ENCODE data around the gene RDH13.
"Not testable (repeated sequence)": the region's sequence is repeated elsewhere in the genome, so short reads cannot be mapped to it uniquely, and the experiment has no call there.

Gene RDH13

DNA sequence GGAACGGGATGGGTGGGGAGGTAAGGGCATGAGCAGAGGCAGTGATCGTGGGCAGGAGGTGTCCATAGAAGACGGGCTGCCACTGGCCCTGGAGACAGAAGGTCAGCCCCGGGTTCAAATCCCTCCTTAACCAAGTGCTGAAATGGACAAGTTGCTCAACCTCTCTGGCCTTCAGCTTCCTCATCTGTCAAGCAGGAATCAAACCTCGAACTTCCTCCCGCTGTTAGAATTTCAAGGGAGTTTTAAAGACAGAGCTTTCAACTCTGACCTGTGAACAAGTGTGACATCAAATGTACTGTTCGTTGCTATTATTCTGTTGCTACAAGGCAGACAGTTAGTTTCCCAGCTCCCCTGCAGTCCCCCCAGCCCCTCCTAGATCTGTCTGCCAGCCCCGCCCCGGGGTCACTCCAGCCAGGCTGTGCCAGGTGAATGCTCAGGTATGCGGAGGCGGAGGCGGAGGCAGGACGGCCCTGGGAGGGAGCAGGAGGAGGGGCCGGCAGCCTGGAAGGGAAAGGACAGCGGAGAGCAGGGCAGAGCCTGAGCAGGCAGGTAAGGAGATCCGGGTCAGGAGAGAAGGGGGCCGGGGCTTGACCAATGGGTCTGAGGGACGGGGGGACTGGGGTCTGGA is 12.5 kb upstream of the RDH13 start, which contains the start of gene EPS8L1:
TSS of gene EPS8L1 (plus strand) at position 499 of the 628 bp plus-strand sequence. CDS start 576 bp downstream, outside the sequence.
- no peak for DNase-seq

DNA sequence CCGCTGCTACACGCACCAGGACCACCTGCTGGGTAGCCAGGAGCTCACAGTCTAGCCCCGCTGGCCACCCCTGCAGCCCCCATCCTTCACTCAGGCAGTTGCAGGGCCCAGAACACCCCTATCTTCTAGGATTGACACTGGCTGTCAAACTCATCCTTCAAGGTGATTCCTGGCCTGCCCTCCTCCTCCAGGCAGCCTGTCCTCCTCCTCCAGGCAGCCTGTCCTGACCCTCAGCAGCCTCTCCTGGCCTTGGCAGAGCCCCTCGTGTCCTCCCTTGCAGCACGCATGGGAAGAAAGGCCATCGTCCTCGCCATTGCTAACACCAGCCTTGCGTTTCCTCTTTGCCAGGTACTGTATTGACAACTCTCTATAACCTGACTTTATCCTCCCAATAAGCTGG is 9.0 kb upstream of the RDH13 start:
- no peak for DNase-seq

DNA sequence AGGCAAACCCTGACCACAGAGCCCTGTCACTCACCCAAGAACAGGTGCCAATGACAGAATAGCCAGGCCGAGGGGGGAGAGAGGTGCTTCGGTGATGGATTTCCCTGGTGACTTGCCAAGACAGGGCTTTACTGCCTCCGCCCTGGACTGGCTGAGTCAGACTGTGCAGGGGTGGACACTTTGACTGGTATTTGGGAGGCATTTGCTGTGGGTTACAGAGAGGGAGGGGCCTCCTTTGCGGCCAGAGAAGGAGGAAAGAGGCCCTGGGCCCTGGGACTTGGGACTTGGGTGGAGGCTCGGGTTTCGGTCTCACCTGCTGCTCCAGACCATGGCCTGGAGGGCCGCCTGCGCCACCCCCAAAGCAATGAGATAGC is 8.2 kb upstream of the RDH13 start:
- no peak for DNase-seq

DNA sequence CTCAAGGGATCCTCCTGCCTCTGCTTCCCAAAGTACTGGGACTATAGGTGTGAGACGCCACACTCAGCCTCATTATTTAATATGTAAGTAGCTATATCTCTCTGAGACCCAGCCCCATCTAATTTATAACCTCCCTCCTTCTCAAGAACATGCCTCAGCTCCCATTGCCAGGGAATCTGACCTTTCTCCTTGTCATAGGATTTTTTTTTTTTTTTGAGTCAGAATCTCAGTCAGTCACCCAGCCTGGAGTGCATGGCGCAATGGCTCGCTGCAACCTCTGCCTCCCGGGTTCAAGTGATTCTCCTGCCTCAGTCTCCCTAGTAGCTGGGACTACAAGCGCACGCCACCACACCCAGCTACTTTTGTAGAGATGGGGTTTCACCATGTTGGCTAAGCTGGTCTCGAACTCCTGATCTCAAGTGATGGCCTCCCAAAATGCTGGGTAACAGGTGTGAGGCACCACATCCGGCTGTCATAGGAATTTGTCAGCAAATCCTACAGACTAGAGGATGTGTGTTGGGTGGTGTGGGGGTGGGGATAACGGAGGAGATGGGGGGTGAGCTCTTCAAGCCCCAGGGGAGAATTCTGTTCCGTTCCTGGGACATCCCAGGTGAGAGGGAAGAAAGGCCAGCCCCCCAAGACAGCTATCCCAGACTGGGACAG is 7.6 kb upstream of the RDH13 start:
- no peak for DNase-seq

DNA sequence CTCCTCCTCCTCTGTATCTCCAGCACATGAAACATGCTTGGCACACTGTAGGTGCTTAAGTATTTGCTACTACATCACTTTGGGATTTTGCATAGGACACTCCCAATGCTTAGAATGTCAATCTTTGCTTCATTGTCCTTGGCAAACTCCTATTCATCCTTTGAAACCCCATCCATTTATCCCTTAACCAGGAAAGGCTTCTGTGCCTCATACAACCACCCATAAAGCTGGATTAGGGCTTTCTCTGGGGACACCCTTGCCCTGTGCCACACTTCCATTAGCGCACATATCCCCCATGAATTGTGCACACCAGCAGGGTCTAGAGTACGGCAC is 6.9 kb upstream of the RDH13 start:
- DNase-seq = no peak

DNA sequence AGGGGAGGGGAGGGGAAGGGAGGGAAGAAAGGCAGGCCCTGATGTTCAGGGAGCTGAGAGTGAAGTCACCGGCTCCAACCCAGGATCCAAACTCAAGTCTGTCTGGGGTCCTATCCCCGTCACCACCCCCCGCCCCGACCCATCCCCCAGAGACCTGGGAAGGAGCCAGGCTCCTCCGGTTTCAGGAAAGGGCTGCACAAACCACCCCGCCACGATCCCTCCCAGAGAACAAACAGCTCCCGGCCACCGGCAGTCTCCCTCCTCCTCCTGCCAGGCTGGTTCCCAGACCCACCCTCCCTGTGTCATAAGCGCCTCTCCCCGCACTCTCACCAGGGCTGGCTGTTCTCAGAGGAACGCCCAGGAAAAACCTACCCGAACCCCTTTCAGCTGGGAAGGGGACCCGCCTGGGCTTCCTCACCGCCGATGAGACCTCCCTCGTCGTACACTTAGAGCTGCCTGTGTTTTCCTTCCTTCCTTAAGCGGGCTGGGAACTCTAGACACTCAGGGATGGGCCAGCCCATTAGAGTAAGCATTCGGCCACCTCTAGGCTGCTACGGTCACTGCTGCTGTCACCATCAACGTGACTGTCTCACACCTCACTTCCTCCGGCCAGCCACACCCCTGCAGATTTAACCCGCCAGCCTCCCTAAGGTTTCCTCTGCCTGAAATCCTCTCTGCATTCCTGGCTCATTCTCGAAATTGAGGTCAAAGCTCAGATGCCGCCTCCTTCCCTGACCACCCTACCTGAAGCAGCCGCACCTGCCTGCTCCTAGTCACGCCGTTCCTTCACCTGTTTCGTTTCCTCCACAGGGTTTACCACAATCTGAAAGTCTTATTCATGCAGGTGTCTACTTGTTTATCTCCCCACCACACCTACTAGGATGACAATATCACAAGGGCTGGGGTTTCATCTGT is 6.3 kb upstream of the RDH13 start:
- no peak for DNase-seq

DNA sequence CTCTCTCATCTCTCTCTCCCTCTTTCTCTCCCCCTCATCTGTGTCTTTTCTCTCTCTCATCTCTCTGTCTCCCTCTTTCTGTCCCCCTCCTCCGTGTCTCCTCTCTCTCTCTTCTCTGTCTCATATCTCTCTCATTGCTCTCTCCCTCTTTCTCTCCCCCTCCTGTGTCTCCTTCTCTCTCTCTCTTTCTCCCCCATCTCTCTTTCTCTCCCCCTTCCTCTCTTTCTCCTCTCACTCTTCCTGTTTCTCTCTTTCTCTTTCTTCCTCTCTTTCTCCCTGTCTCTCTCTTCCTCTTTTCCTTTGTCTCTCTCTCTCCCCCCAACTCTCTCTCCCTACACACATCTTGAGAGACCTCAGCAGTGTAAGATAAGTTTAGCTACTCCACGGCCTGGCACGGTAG is 4.9 kb upstream of the RDH13 start:
- DNase-seq = no peak

DNA sequence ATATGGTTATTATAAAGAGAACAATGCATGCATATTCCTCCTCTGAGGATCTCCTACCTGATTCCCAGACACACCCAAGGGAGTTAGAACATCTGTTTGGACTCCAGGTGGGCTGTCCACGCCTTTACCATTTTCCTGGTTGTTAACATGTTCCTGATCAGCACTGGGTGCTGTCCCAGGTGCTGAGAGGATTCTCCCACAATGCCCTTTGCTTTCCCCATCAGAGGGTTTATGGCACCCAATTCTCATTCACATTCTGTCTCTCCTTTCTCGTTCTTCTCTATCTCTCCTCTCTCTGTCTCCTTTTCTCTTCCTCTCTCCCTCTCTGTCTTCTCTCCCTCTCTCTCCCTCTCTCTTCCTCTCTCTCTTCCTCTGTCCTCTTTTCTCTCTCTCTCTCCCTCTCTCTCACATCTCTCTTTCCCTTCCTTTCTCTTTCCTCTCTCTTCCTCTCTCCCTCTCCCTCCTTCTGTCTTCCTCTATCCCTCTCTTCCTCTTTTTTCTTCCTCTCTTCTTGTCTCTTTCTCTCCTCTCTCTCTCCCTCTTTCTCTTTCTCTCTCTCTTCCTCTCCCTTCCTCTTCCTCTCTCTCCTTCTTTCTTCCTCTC is 3.3 kb upstream of the RDH13 start:
- DNase-seq = no peak

DNA sequence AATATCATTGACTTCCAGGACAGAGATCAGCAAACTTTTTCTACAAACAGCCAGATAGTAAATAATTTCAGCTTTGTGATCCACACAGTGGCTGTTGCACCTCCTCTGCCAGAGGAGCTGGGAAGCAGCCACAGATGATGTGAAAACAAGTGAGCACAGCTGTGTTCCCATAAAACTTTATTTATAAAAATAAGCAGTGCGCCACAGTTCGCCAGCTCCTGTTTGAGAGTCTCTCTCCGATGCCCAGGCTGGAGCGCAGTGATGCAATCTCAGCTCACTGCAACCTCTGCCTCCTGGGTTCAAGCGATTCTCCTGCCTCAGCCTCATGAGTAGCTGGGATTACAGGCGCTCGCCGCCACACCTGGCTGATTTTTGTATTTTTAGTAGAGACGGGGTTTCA is 2.6 kb upstream of the RDH13 start:
- not testable (repeated sequence) for DNase-seq

DNA sequence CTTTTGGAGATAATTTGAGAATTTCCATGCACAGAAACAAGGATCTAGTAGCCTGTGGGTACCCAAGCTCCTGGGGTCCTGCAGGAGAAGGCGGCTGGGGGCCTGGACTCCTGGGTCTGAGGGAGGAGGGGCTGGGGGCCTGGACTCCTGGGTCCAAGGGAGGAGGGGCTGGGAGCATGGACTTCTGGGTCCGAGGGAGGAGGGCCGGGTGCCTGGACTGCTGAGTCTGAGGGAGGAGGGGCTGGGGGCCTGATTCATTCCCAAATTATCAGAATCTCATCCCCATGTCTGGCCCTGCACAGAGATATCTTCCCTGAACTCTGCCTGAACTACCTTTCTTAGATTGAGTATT is 520 bp upstream of the RDH13 start:
- no peak for DNase-seq

DNA sequence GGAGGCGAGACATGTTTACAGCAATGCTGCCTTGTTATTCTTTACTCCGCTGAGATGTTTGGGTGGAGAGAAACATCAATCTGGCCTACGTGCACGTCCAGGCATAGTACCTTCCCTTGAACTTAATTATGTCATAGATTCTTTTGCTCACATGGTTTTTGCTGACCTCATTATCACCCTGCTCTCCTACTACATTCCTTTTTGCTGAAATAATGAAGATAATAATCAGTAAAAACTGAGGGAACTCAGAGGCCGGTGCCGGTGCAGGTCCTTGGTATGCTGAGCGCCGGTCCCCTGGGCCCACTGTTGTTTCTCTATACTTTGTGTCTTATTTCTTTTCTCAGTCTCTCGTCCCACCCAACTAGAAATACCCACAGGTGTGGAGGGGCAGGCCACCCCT is 2.7 kb downstream of the RDH13 start:
- not testable (repeated sequence) for DNase-seq

DNA sequence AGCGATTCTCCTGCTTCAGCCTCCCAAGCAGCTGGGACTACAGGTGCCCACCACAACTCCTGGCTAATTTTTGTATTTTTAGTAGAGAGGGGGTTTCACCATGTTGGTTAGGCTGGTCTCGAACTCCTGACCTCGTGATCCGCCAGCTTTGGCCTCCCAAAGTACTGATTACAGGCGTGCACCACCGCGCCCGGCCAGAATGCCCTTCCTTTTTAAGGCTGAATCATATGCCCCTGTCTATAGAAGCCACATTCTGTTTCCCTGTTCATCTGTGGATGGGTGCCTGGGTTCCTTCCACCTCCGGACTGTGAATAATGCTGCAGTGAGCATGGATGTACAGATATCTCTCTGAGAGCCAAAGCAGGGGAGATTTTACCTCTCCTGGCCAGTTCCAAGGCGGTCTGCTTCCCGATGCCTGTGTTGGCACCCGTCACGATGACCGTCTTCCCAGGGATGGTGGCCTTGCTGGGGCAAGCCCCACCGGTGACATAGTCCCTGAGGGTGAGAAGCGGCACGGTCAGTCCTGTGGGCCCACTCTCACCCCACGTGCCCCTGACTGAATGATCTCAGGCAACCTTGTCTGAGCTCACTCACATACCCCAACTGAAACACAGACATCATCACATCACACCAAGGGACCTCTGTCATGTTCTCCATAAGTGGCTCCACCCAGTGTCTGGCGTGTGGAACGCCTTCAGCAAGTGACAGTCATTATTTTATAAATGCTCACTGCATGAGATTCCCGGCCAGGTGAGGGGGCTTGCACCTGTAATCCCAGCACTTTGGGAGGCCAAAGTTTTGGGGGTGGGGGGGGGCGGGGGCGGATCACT is 4.0 kb downstream of the RDH13 start:
- no peak for DNase-seq

DNA sequence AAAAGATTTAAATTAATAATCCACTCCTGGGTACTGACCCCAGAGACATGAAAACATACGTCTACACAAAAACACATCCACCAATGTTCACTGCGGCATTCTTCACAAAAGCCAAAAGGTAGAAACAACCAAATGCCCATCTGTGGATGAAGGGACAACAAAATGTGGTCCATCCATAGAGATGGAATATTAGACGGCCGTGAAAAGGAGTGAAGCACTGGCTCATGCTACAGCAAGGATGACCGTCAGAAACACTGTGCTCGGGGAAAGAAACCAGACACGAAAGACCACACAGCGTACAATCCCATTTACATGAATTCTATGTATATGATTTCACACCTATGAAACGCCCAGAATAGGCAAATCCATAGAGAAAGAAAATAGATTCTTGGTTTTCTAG is 6.1 kb downstream of the RDH13 start:
- DNase-seq = no peak

DNA sequence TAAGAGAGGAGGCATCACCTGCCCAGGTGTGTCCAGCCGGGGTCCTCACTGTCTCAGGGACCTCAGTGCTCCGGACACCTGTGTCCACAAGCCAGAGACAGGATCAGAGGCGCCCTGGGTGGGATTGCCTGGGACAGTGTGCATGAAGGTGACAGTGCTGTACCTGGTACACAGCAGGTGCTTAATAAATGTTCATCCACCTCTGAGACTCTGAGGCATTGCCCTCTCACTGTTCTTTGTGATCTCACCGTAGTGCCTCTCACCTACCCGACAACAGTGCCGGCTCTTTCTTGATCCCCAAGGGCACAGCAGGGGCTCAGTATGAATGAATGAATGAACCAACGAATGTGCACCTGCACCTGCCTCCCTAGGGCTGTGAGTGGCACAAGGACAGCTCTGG is 9.2 kb downstream of the RDH13 start:
- DNase-seq = no peak

DNA sequence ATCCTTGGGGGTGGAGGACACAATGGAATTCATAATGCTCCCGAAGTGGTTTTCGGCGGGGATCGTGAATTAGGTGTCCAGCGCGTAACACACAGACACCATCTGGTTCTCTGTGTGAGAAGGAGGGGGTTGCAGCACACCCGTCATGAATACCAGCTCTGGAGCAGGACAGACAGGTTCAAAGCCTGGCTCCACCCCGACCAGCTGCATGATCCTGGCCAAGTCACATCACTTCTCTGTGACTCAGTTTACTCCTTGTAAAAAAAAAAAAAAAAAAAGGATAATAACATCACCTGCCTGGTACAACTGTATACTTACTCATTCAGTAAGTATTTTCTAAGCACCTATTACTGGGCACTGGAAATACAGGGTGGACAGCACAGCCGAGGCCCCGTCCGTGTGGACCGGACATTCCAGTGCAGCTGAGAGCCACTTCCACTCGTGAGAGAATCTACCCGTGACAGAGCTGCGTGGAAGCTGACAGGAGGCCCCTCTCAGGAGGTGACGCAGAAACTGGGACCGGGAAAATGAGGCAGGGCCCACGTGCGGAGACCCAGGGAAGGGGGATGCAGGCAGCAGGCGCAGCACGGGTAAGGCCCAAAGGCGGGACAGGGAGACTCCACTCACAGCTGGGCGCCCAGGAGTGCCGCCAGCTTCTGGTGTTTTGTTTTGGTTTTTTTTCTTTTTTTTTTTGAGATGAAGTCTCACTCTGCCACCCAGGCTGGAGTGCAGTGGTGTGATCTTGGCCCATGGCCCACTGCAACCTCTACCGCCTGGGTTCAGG is 12.0 kb downstream of the RDH13 start:
- no peak for DNase-seq

DNA sequence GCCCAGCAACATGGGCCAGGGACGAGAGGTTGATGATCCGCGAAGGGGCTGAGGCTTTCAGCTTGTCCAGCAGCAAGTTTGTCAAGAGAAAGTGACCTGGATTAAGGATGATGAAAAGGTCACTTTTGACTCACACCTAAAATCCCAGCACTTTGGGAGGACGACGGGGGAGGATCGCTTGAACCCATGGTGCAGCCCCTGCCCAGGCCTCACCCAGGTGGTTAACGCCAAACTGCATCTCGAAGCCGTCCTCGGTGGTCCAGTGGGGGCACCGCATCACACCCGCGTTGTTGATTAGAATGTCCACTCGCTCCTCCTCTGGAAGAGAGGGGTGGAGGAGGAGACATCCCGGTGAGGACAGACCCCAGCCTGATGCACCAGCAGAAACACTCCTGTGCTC is 14.5 kb downstream of the RDH13 start:
- DNase-seq = no peak

DNA sequence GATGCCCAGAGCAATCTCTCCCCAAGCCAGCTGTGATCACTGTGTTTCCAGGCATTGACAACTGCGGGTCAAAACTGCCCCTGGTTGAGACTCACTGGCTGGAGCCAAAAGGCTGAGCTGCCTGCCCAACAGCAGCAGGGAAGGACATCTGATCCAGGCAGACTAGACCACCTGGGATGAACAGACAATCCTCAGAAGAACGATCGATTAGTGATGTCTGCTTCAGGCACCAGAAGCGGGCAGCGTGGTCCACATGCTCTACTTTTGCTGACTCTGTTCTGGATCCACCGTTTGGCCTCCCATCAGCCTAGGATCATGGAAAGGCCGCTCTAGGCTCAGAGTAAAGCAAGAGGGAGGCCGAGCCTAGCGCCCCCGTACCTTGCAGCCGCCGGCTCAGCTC is 15.0 kb downstream of the RDH13 start:
- no peak for DNase-seq

DNA sequence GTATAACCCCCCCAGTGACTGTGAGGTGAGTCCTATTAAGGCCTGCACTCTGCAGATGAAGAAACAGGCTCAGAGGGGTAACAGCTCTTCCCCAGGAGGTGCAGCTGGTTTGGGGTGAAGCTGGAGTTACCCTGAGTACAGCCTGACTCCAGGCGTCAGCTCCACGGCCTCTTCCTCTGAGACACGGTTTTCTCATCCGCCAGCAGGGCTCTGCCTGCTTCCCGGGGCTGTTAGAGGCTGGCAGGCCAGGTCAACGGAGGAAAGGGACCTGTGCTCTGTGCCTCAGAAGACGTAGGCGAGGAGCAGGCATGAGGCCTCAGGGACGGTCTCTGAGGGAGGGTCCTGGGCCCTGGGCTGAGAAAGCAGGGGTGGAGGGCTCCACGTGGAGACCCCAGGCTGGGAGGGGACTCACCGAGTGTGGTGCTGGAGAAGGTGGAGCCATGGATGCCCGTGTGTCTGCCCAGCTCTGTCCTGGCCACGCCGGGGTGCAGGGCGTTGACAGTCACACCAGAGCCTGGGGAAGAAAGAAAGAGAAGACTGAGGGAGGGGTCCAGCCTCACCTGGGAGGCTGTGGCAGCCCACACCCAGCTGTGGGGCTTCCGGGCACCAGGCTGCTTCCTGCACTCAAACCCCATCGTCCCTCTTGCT is 15.8 kb downstream of the RDH13 start:
- DNase-seq = no peak

DNA sequence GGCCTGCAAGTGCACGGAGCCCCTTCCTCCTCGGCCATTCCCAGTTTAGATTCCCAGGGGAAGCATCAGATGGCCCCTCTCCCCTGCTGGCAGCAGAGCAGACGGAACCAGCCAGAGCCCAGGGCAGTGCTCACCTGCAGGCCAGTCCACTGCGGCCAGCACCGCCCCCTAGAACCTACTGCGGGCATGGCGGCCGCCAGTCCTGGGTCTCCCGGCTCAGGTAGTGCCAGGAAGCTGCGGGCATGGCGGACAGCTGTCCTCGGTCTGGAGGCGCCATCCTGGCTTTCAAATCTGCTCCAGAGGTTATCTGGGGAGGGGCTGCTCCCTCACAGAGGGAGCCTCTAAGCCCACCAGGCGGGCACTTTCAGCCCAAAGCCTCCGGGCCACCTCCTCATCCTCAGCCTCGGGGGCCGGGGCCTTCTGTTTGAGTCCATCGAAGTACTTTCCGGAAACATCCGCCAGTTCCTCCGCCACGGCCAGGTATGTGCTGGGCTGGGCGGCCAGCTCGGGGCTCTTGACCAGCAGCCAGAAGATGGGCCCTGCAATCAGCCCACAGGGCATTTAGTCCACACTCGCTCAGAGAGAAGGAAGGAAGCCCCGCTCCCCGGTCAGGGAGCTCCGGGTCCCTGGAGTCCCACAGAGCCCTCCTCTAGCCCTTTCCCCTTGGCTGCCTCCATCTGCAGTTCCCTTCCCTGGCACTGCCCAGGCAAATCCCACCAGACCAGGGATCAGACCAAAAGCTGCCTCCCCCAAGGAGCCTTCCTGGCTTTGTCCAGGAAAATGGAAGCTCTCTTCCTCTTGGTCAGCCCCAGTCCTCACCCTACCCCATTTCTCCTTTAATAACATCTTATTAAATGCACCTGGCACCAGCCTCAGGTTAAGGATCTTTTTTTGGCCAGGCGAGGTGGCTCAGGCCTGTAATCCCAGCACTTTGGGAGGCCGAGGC is 17.9 kb downstream of the RDH13 start:
- no peak for DNase-seq

DNA sequence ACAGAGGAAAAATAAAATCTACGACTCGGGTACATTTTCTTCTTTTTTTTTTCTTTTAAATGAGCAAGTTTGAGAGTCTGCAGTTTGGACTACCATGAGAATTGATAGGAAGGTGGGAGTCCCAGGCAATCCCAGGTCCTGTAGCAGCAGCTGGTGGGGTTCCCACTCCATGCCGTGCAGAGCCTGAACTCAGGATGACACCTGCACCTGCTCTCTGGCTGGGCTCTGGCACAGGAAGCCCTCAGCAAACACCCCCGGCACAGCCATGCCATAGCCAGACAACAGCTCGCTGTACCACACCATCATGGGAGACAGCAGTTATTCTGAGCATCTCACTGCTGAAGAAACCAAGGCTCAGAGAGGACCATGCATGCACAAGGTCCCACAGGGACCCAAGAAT is 18.7 kb downstream of the RDH13 start:
- DNase-seq = no peak
